CD4-positive, alpha-beta T cell treated with Interleukin-21 for 1 hour (primary cell): ENCODE data around the gene ESPNL.
A peak's percentile ranks its signal among the peaks of the same experiment; 100 is the strongest.

Experiments used
- DNase-seq: peaks from one replicate; pipeline ENCODE4 v3.0.0-alpha.2; 2020

The ESPNL gene

DNA sequence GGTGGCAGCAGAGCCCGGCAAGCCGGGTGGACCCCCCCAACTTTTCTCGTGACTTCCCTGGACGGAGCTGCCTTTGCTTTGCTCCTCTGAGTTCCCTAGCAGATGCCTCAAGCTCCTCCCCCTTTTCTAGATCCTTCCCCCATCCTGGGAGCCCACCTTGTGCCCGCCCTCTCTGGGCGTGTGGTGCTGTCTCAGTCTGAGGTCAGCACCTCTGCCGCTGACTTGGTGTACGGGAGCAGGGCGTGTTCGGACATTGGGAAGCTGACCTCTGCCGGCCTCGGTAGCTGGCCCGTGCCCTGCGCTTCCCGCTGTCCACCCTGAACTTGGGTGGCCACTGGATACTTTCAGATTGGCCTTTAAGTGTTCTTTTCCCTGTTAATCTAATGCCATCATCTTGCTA lies 19.6 kb upstream of the ESPNL start:
- no peak for DNase-seq

- DNase-seq = no peak
Observed at GRCh38 chr2:238081150-238081549, 19.0 kb upstream of the ESPNL start.

- DNase-seq = no peak
Observed at GRCh38 chr2:238081561-238081960, 18.6 kb upstream of the ESPNL start.

DNA sequence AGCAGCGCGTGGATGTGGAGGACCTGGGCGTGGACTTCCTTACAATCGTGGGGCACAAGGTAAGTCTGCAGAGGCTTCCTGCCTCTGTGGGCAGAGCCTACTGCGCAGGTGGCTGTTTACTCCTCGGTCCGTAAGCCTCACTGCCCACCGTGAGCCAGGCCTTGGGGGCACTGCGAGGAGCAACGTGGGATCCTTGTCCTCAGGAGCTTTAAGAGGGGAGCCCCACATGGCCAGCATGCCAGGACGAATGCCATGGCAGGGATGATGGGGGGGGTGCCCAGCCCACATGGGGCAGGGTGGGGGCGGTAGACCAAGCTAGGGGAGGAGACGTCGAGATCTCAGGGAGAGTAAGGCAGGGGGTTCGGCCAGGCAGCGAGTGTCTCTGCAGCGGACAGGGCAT lies 18.0 kb upstream of the ESPNL start:
- no peak for DNase-seq

GRCh38 chr2:238082827-238083226 lies 17.3 kb upstream of the ESPNL start:
- no peak for DNase-seq

DNA sequence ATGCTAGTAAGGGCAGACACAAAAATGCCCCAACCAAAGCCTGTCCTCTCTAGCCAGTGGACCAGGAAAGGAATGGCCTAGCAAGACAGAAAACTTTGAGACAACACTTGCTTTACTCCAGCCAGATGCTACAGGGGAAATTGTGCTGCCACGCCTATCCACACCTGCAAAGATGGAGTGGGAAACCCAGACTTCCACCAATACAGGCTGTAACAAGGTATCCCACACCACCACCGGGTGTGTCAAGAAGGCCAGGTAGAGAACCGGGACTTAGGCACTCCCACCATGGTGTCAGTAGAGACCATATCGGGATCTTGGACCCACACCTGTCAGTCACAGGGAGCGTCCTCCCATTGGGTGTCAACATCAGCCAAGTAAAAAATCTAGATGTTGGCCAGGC lies 16.2 kb upstream of the ESPNL start:
- DNase-seq = no peak

DNA sequence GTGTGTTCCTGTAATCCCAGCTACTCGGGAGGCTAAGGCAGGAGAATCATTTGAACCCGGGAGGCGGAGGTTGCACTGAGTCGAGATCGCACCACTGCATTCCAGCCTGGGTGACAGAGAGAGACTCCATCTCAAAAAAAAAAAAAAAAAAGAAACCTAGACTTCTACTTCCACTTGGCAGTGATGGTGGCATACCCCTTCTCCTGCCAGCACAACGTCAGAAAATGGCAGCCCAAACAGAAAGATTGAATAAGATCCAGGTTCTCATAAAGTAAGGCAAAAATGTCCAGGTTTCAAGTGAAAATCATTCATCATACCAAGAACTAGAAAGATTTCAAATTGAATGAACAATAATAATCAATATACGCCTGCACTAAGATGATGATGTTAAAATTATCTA lies 15.4 kb upstream of the ESPNL start:
- DNase-seq = no peak

- no peak for DNase-seq
Observed at GRCh38 chr2:238085899-238086298, 14.2 kb upstream of the ESPNL start.

- DNase-seq = no peak
Observed at GRCh38 chr2:238087211-238087610, 12.9 kb upstream of the ESPNL start.

GRCh38 chr2:238090887-238091286 lies 9.3 kb upstream of the ESPNL start:
- DNase-seq = no peak

DNA sequence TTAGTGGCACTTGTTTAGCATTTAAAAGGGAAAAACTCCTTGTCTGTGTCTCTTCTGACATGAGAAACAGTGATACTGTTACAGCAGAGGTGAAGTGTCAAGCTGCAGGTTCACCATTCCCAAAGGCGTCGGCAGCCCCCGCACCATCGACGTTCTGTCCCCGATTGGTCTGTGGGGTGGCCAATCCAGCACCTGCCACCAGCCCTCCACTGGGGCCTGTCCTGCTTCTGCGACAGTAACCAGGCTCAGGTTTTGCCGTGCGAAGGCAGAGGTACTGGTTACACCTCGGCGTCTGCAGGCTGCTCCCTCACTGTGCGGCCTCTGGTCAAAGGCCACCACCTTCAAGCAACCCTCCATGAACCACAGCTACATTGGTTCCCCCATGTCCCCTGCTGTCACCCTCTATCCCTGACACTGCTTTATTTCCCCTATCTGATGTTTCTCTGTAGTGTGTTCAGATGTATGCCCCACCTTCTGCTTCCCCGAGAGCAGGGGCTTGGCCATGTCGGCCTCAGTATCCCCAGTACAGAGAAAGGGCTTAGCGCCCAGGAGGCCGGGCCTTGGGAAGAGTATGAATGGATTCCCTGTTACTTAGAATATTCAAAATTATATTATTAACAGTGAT lies 8.6 kb upstream of the ESPNL start:
- DNase-seq = no peak

- no peak for DNase-seq
Observed at GRCh38 chr2:238092486-238093035, 7.6 kb upstream of the ESPNL start.

DNA sequence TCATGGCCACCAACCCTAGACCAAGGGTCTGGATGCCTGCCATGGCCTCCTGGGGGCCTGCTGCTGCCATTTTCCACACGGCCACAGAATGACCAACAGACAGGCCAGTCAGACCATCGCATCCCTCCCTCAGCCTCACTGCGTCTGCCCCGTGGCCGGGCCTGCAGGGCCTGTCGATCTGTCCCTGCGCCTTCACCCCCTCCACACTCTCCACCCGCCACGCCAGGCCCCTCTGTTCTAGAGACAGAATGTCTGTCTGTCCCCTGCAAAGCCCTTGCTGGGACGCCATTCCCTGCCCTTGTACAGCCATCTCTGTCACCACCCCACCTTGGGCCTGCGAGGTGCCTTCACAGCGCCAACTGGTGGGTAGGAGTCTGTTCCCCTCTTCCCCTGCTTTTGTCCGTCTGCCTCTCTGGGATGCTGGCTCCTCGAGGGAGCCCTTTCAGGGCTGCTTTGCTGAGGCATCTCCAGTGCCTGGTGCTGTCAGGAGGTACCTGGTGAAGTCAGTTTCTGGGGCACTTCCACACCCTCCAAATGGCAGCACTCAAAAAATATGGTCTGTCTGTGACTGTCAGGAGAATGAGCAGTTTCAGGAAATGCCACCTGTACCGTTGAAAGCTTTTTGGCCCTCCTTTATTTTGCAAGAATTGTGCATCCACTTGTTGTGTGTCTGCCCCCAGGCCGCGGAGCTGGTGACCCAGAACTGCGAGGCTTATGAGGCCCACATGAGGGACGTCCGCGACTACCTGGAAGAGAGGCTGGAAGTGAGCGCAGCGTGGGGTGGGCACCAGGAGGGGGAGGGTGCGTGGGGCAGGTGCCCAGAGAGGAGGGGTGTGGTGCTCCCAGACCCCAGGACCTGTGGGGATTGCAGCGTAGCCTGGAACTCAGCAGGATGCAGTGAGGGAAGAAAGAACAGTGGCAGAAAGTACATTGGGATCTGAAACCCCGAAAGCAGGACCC lies 6.7 kb upstream of the ESPNL start:
- no peak for DNase-seq

GRCh38 chr2:238094438-238095022 lies 5.6 kb upstream of the ESPNL start:
- no peak for DNase-seq

- DNase-seq = no peak
Observed at GRCh38 chr2:238095143-238095542, 5.0 kb upstream of the ESPNL start.

GRCh38 chr2:238096311-238097011 lies 3.7 kb upstream of the ESPNL start:
- no peak for DNase-seq

DNA sequence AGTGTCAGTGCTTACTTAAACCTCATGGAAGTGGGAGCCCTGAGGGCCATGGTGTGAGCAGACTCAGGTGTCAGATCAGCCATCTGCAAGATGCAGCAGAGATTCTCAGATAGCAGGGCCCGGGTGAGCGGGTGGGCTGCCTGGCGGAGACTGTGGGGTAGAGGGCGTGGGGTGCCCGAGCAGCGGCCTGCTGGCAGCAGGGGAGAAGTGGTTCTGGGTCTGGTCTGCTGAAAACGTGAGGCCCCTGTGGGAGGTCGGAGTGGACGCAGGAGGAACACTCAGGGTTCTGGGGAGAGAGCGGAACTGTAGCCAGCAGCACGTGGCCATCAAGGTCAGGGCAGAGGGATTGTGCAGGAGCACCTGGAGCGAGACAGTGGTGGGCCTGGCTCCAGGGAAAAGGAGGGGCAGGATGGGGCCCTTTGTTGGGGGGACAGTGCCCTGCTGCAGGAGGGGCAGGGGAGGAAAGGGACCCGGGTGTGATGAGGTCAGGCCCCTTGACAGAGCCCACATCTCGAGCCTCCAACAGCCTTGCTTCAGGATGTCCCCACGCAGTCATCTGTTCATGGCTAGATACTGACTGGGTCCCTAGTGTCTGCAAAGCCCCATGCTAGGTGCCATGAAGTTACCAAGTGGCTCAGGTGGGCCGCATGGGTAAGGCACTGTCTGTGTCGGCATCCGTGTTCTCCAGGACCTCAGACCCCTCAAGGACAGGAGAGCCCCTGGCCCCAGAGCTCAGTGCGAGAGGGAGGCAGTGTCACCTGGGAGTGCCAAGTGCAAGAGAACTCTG lies 2.7 kb upstream of the ESPNL start:
- no peak for DNase-seq

GRCh38 chr2:238097988-238098871 lies 1.9 kb upstream of the ESPNL start:
- DNase-seq = peak; percentile 31

DNA sequence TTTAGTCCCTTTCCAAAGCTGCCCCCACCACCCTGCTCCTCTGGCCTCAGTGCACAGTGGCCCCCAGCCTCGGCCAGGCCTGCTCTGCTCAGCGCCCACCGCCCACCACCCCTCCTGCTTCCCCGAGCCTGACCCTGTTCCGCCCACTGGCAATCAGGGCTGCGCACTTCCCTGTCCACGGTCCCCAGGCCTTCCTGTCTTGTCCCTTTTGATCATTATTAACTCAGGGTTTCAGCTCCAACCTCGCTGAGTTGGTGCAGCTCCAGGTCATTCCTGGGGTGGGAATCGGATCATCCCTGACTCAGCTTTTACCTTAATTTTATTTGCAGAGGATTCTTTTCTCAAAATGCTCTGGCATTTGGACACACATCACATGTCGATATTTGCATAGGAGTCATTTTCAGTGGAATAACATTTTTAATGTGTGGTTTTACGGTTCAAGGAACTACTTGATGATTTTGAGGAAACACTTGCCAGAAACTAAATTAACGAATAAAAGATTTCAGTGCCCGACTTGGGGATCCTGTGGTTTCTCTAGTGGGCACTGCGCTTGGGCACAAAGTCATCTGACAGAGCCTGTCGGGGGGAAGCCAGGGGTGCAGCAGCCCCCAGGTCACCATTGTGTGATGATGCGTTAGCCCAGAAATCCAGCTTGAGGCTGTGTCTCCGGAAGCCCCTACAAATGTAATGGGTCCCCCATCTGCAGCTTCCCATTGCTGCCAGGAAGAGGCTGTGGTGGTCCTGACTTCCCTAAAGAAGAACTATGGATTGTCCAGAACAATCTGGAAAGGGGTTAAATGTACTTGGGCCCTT lies 1.0 kb upstream of the ESPNL start:
- DNase-seq = no peak

- DNase-seq = no peak
Observed at GRCh38 chr2:238099714-238100048, 459 bp upstream of the ESPNL start.
